ENCODE data around the gene SLC35E4.

SLC35E4 gene

GRCh38 chr22:30665786-30666185 lies 30.2 kb downstream of the SLC35E4 start:
- TF ChIP-seq TAF1 (IDR thresholded peaks at IDR 0.05; ENCODE audit: low read depth) (no peak), FOXM1 (IDR thresholded peaks at IDR 0.05; ENCODE audit: borderline replicate concordance, low read depth) (no peak), NFIC (IDR thresholded peaks at IDR 0.05) (no peak), USF1 (IDR thresholded peaks at IDR 0.05) (no peak)

GRCh38 chr22:30667107-30667493 lies 31.5 kb downstream of the SLC35E4 start:
- TF ChIP-seq NFIC (IDR thresholded peaks at IDR 0.05) (no peak), YY1 (IDR thresholded peaks at IDR 0.05; ENCODE audit: low read depth) (no peak), TEAD4 (IDR thresholded peaks at IDR 0.05) (no peak), MAX (IDR thresholded peaks at IDR 0.05) (no peak), EGR1 (IDR thresholded peaks at IDR 0.05) (no peak), CREB1 (IDR thresholded peaks at IDR 0.05; ENCODE audit: low read depth) (no peak), CEBPB (IDR thresholded peaks at IDR 0.05) (no peak)

GRCh38 chr22:30667494-30668385 lies 32.2 kb downstream of the SLC35E4 start, which contains the start of gene DUSP18:
TSS of gene DUSP18 (minus strand) at chr22:30667875. CDS start at chr22:30664003, 3,872 bp downstream.
- peak; percentile 31; the same call in 1 of the 2 replicates for TF ChIP-seq TCF12 (IDR thresholded peaks at IDR 0.05; ENCODE audit: low read depth)
- peak; percentile 61; the same call in 1 of the 2 replicates for TF ChIP-seq TAF1 (IDR thresholded peaks at IDR 0.05; ENCODE audit: low read depth)
- no peak for TF ChIP-seq CREB1 (IDR thresholded peaks at IDR 0.05; ENCODE audit: low read depth)
- no peak for TF ChIP-seq CEBPB (IDR thresholded peaks at IDR 0.05)
- TF ChIP-seq USF1 (IDR thresholded peaks at IDR 0.05), result 0 out of 2 replicates have a peak, but pooled peaks have one; percentile 14
- peak; percentile 79 for TF ChIP-seq YY1 (IDR thresholded peaks at IDR 0.05; ENCODE audit: low read depth)
- TF ChIP-seq MAX (IDR thresholded peaks at IDR 0.05), result peak; percentile 63
- TF ChIP-seq EGR1 (IDR thresholded peaks at IDR 0.05), result peak; percentile 25; the same call in 1 of the 2 replicates
- no peak for TF ChIP-seq REST (IDR thresholded peaks at IDR 0.05; ENCODE audit: low read depth)

GRCh38 chr22:30668386-30668710 lies 32.8 kb downstream of the SLC35E4 start:
- TF ChIP-seq EGR1 (IDR thresholded peaks at IDR 0.05) (no peak), EP300 (IDR thresholded peaks at IDR 0.05; ENCODE audit: borderline replicate concordance) (no peak), CREB1 (IDR thresholded peaks at IDR 0.05; ENCODE audit: low read depth) (no peak), ZBTB7A (IDR thresholded peaks at IDR 0.05; ENCODE audit: low read depth) (no peak), CEBPB (IDR thresholded peaks at IDR 0.05) (no peak), USF1 (IDR thresholded peaks at IDR 0.05) (no peak), RAD21 (IDR thresholded peaks at IDR 0.05; ENCODE audit: low read depth) (no peak), TAF1 (IDR thresholded peaks at IDR 0.05; ENCODE audit: low read depth) (no peak), TEAD4 (IDR thresholded peaks at IDR 0.05) (no peak), FOXM1 (IDR thresholded peaks at IDR 0.05; ENCODE audit: borderline replicate concordance, low read depth) (no peak), TCF12 (IDR thresholded peaks at IDR 0.05; ENCODE audit: low read depth) (no peak), REST (IDR thresholded peaks at IDR 0.05; ENCODE audit: low read depth) (no peak), MAX (IDR thresholded peaks at IDR 0.05) (no peak)

- TF ChIP-seq EGR1 (IDR thresholded peaks at IDR 0.05) (no peak), ZBTB7A (IDR thresholded peaks at IDR 0.05; ENCODE audit: low read depth) (no peak), TAF1 (IDR thresholded peaks at IDR 0.05; ENCODE audit: low read depth) (no peak), TEAD4 (IDR thresholded peaks at IDR 0.05) (no peak), TCF12 (IDR thresholded peaks at IDR 0.05; ENCODE audit: low read depth) (no peak), RAD21 (IDR thresholded peaks at IDR 0.05; ENCODE audit: low read depth) (no peak), FOXM1 (IDR thresholded peaks at IDR 0.05; ENCODE audit: borderline replicate concordance, low read depth) (no peak), YY1 (IDR thresholded peaks at IDR 0.05; ENCODE audit: low read depth) (no peak), REST (IDR thresholded peaks at IDR 0.05; ENCODE audit: low read depth) (no peak), NFIC (IDR thresholded peaks at IDR 0.05) (no peak), USF1 (IDR thresholded peaks at IDR 0.05) (no peak), MAX (IDR thresholded peaks at IDR 0.05) (no peak), CEBPB (IDR thresholded peaks at IDR 0.05) (no peak), EP300 (IDR thresholded peaks at IDR 0.05; ENCODE audit: borderline replicate concordance) (no peak), CREB1 (IDR thresholded peaks at IDR 0.05; ENCODE audit: low read depth) (no peak)
These were observed 35.5 kb downstream of the SLC35E4 start for GRCh38 chr22:30671071-30671470.
